Endothelial cell of umbilical vein (primary cell): ENCODE results near the gene DRD1. TPM values are rescaled to one million over a fixed set of nuclear protein-coding genes. Genes with fewer than 3 reads are reported as not detected.

Experiments
- BruUV-seq: library from RNA; stranded (reverse); fragments of 400-500 nt; replicated peaks from 2 replicates; lab custom pipeline; 2021; lab: Mats Ljungman, UMichigan
- CTCF ChIA-PET: fragments of 300-600, 350-600 bp; sonication (Branson Sonifier 250); formaldehyde crosslinking; loops from one replicate; lab custom pipeline; 2021; ENCODE audit warnings: antibody characterized with exemption, inconsistent platforms; lab: Charles Lee
- POLR2A ChIA-PET: fragments of 300-600, 350-600 bp; sonication (Branson Sonifier 250); formaldehyde crosslinking; loops from one replicate; lab custom pipeline; 2021; ENCODE audit warnings: antibody characterized with exemption, inconsistent platforms; lab: Charles Lee
- DNase-seq: peaks from one replicate; pipeline ENCODE4 v3.0.0-alpha.2; 2011; ENCODE audit warnings: low read depth, low spot score
- FAIRE-seq: peaks from 2 replicates; lab custom pipeline; 2011; peaks lifted over from hg19 to GRCh38; lab: Jason Lieb, UNC
- H2AFZ ChIP-seq: 2 replicates; pipeline ENCODE4 v1.6.0; 2012; ENCODE audit warnings: low read depth, low read length, control low read depth, inconsistent platforms
- H3K27ac ChIP-seq: 2 replicates; pipeline ENCODE4 v1.5.1; 2011; ENCODE audit warnings: low read depth, mild to moderate bottlenecking, control low read depth, low read length, moderate library complexity; ENCODE audit not compliant: insufficient read depth
- H3K27me3 ChIP-seq, 2 experiments: 2 replicates each; pipeline versions ENCODE4 v1.6.0 to v1.6.1; 2011; ENCODE audit warnings: low read length in 2 of 2, mixed read lengths in 1 of 2; ENCODE audit not compliant: control insufficient read depth in 2 of 2, insufficient read depth in 2 of 2
- H3K36me3 ChIP-seq, 2 experiments: 2 replicates in 1 of 2; 3 replicates in 1 of 2; pipeline ENCODE4 v1.5.1; 2011; ENCODE audit warnings: low read length in 2 of 2, mild to moderate bottlenecking in 1 of 2, moderate library complexity in 1 of 2; ENCODE audit not compliant: control insufficient read depth in 2 of 2, insufficient read depth in 2 of 2; ENCODE audit errors: extremely low read depth in 1 of 2
- H3K4me1 ChIP-seq: 3 replicates; pipeline ENCODE4 v1.5.1; 2011; ENCODE audit warnings: mild to moderate bottlenecking, low read length; ENCODE audit not compliant: control insufficient read depth, insufficient read depth; ENCODE audit errors: extremely low read depth
- H3K4me2 ChIP-seq: 2 replicates; pipeline ENCODE4 v1.6.1; 2011; ENCODE audit warnings: low read length, control low read depth, mixed read lengths; ENCODE audit not compliant: insufficient read depth
- H3K4me3 ChIP-seq, 3 experiments: fragments of 200-600 bp in 1 of 3; sonication (generic), shearing (Covaris generic) in 1 of 3; replicated peaks in 1 of 3; 2 replicates each; pipeline ENCODE4 v1.5.1; 2011 to 2016; ENCODE audit warnings: control low read depth in 3 of 3, low read length in 3 of 3, mild to moderate bottlenecking in 2 of 3, inconsistent platforms in 1 of 3, low read depth in 1 of 3, moderate library complexity in 1 of 3; ENCODE audit not compliant: insufficient read depth in 1 of 3
- H3K79me2 ChIP-seq: 2 replicates; pipeline ENCODE4 v1.6.0; 2012; ENCODE audit warnings: low read length, inconsistent platforms; ENCODE audit not compliant: control insufficient read depth, insufficient read depth
- H3K9ac ChIP-seq: replicated peaks from 2 replicates; pipeline ENCODE3; 2011; ENCODE audit warnings: low read length, control low read depth; ENCODE audit not compliant: insufficient read depth; ENCODE audit errors: extremely low read depth
- H3K9me1 ChIP-seq: replicated peaks from 3 replicates; pipeline ENCODE4 v1.6.0; 2011; ENCODE audit warnings: mild to moderate bottlenecking, low read length; ENCODE audit not compliant: control insufficient read depth, insufficient read depth; ENCODE audit errors: extremely low read depth
- H3K9me3 ChIP-seq: replicated peaks from 2 replicates; pipeline ENCODE4 v1.5.1; 2012; ENCODE audit warnings: low read length, inconsistent platforms; ENCODE audit not compliant: control insufficient read depth, insufficient read depth
- H4K20me1 ChIP-seq: replicated peaks from 2 replicates; pipeline ENCODE3; 2011; ENCODE audit warnings: mild to moderate bottlenecking, low read length; ENCODE audit not compliant: control insufficient read depth, insufficient read depth; ENCODE audit errors: extremely low read depth
- EZH2 ChIP-seq: IDR thresholded peaks from 2 replicates; pipeline ENCODE4 v1.6.1; 2012; ENCODE audit warnings: borderline replicate concordance, low read depth, mild to moderate bottlenecking, moderate library complexity, low read length, inconsistent platforms; ENCODE audit not compliant: severe bottlenecking
- FOS ChIP-seq: IDR thresholded peaks from 2 replicates; pipeline ENCODE4 v1.6.1; 2011; ENCODE audit warnings: mild to moderate bottlenecking, low read length, moderate library complexity, borderline replicate concordance; ENCODE audit not compliant: insufficient read depth
- GATA2 ChIP-seq: IDR thresholded peaks from 2 replicates; pipeline ENCODE4 v1.7.0; 2011; ENCODE audit warnings: low read depth, mild to moderate bottlenecking, moderate library complexity, mixed read lengths, low read length; ENCODE audit not compliant: insufficient read length, insufficient read depth
- JUN ChIP-seq: IDR thresholded peaks from 2 replicates; pipeline ENCODE4 v1.6.1; 2011; ENCODE audit warnings: borderline replicate concordance, low read depth; ENCODE audit not compliant: insufficient read length, insufficient read depth
- MAX ChIP-seq: IDR thresholded peaks from 2 replicates; pipeline ENCODE4 v1.6.1; 2011; ENCODE audit not compliant: insufficient read depth, insufficient read length
- MYC ChIP-seq: IDR thresholded peaks from one replicate; pipeline ENCODE4 v1.6.1; 2011; ENCODE audit warnings: mild to moderate bottlenecking, low read depth, low read length
- POLR2A ChIP-seq: IDR thresholded peaks from 2 replicates; pipeline ENCODE4 v1.6.1; 2012; ENCODE audit warnings: low read depth, mild to moderate bottlenecking, control low read depth, low read length
- POLR2AphosphoS5 ChIP-seq: IDR thresholded peaks from 2 replicates; pipeline ENCODE4 v1.6.1; 2012; ENCODE audit warnings: low read depth, mild to moderate bottlenecking, control low read depth, low read length, moderate library complexity; ENCODE audit not compliant: insufficient read depth
- dilution Hi-C: fragments of 300-500 bp; cut with MboI; formaldehyde crosslinking; loops from one replicate; pipeline ENCODE4 v1.15.0; 2019; ENCODE audit warnings: low sequenced_read_pairs; ENCODE audit not compliant: extremely low pct_ligation_motif_present
- intact Hi-C: fragments of 100-400 bp; cut with micrococcal nuclease; formaldehyde crosslinking; loops from one replicate; pipeline ENCODE4 v1.10.0; 2022
- polyA plus RNA-seq, 4 experiments: library from polyadenylated mRNA; depleted of rRNA in 3 of 4; stranded (reverse) in 3 of 4; unstranded in 1 of 4; fragments of >200 nt; gene quantifications; 2 replicates each; pipeline versions ENCODE4 v1.2.1 to v1.2.3, GENCODE V29; 2011 to 2012; ENCODE audit warnings: missing spikeins in 1 of 4
- total RNA-seq: library from RNA; stranded (reverse); gene quantifications from 2 replicates; pipeline ENCODE4 v1.2.3, GENCODE V29; 2021
- TF ChIP-seq, protein P1 (sequence below), 2 donors: IDR thresholded peaks; 1 replicate in 1 of 2; 2 replicates in 1 of 2; pipeline ENCODE4 v1.5.1; 2011; ENCODE audit warnings: low read length in 2 of 2, mild to moderate bottlenecking in 2 of 2, moderate library complexity in 2 of 2, control low read depth in 1 of 2, inconsistent platforms in 1 of 2, low read depth in 1 of 2; ENCODE audit not compliant: insufficient read depth in 1 of 2; ENCODE audit errors: extremely low read depth in 1 of 2

Gene DRD1
- total and polyA plus RNA-seq, 2 donors (not counting 3 experiments of a cell fraction or from before 2014, with no cell fraction given), result not detected

DNA sequence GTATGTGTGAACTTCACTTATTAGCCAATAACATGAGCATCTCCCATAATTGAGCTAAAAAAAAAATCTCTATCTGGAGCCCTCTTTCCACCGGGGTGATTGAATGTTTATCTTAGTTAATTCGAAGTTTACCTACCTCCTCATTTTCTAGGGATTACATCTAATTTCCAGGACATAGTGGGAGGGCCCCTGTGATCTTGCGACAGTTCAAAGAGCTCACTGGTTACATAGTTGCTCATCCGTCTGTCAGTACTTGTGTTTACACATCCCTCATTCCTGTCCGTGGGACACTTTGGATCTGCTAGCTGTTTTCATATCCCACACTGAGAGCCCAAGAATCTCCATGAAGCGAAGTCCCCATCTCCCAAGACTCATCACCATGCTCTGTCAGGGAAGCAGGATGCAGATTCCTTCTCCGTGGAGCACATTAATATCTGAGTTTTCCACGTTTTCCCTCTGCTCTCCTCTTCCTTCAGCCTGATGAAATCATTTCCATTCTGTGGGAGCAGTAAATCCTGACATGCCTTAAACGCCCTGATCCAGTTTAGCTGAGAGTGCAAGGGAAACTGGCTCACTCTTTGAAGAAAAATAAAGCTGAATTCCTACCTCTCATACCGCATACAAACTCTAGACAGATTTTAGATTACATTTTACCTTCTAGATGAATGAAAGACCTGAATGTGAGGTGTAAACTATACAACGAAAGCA, 24.2 kb upstream of the DRD1 start:
- Histone ChIP-seq H3K4me1 (no peaks in the 10 kb centered on the region), H3K27me3 (peaks cover 0 to 2% of the 10 kb centered on the region in 2 experiments), H3K9me3 (no peaks in the 10 kb centered on the region), H3K79me2 (no peaks in the 10 kb centered on the region), H3K4me2 (no peak overlapping the region), H3K9me1 (no peaks in the 10 kb centered on the region), H2AFZ (no peak overlapping the region), H3K27ac (no peak overlapping the region), H4K20me1 (no peaks in the 10 kb centered on the region), H3K9ac (no peak overlapping the region), H3K36me3 (no peaks in the 10 kb centered on the region), H3K4me3 (no peak overlapping the region)
- dilution Hi-C loops (no loop called here), intact Hi-C loops (no loop called here)
- ChIA-PET POLR2A (no interaction called here), CTCF (no interaction called here)
- FAIRE-seq, result no peak
- DNase-seq, result no peak
- no TSS peak for BruUV-seq
- no peak for TF ChIP-seq MYC
- TF ChIP-seq GATA2, result no peak
- TF ChIP-seq EZH2, result no peak
- TF ChIP-seq MAX, result no peak
- TF ChIP-seq JUN, result no peak
- TF ChIP-seq, protein P1, sequence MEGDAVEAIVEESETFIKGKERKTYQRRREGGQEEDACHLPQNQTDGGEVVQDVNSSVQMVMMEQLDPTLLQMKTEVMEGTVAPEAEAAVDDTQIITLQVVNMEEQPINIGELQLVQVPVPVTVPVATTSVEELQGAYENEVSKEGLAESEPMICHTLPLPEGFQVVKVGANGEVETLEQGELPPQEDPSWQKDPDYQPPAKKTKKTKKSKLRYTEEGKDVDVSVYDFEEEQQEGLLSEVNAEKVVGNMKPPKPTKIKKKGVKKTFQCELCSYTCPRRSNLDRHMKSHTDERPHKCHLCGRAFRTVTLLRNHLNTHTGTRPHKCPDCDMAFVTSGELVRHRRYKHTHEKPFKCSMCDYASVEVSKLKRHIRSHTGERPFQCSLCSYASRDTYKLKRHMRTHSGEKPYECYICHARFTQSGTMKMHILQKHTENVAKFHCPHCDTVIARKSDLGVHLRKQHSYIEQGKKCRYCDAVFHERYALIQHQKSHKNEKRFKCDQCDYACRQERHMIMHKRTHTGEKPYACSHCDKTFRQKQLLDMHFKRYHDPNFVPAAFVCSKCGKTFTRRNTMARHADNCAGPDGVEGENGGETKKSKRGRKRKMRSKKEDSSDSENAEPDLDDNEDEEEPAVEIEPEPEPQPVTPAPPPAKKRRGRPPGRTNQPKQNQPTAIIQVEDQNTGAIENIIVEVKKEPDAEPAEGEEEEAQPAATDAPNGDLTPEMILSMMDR (IDR thresholded peaks at IDR 0.05; ENCODE audit: extremely low read depth in 1 of 2, insufficient read depth in 1 of 2, low read depth in 1 of 2, low read length in 2 of 2), result no peak
- no peak for TF ChIP-seq POLR2AphosphoS5
- TF ChIP-seq POLR2A, result no peak
- no peak for TF ChIP-seq FOS
